ENCODE measurements around the gene DOCK1.

The DOCK1 gene

GRCh38 chr10:127275793-127276450 is 370.7 kb downstream of the DOCK1 start:
- Histone ChIP-seq H3K9me3 (ENCODE audit: insufficient read depth, low read depth, low read length) (peaks cover 9% of the 10 kb centered on the region; the same call in 1 of the 2 replicates), H3K36me3 (ENCODE audit: insufficient read depth, low read length) (no peaks in the 10 kb centered on the region), H3K4me3 (ENCODE audit: low read length, poor library complexity, severe bottlenecking) (no peak overlapping the region), H3K4me1 (ENCODE audit: insufficient read depth, low read length, poor library complexity, severe bottlenecking) (no peaks in the 10 kb centered on the region), H4K20me1 (ENCODE audit: insufficient read depth, low read length, poor library complexity, severe bottlenecking) (no peaks in the 10 kb centered on the region), H3K4me2 (ENCODE audit: low read depth, low read length, poor library complexity, severe bottlenecking) (no peak overlapping the region), H3K79me2 (ENCODE audit: insufficient read depth, low read length) (no peaks in the 10 kb centered on the region), H3F3A (ENCODE audit: low read depth) (no peaks in the 10 kb centered on the region), H3K9me2 (replicated peaks; ENCODE audit: low read depth, low read length) (no peaks in the 10 kb centered on the region), H2AFZ (ENCODE audit: low read length) (no peak overlapping the region), H3K9ac (ENCODE audit: low read depth, low read length, poor library complexity, severe bottlenecking) (no peak overlapping the region), H3K27me3 (ENCODE audit: insufficient read depth, low read length, poor library complexity, severe bottlenecking) (no peaks in the 10 kb centered on the region)
- TF ChIP-seq EZH2phosphoT487 (IDR thresholded peaks at IDR 0.05; ENCODE audit: borderline replicate concordance) = no peak
- no peak for TF ChIP-seq CTCF (conservative IDR thresholded peaks at IDR 0.05; ENCODE audit: low read length)

GRCh38 chr10:127276794-127277462 is 371.7 kb downstream of the DOCK1 start:
- Histone ChIP-seq H4K20me1 (ENCODE audit: insufficient read depth, low read length, poor library complexity, severe bottlenecking) (no peaks in the 10 kb centered on the region), H3K27me3 (ENCODE audit: insufficient read depth, low read length, poor library complexity, severe bottlenecking) (no peaks in the 10 kb centered on the region), H3K9ac (ENCODE audit: low read depth, low read length, poor library complexity, severe bottlenecking) (no peak overlapping the region), H3K36me3 (ENCODE audit: insufficient read depth, low read length) (no peaks in the 10 kb centered on the region), H3K9me3 (ENCODE audit: insufficient read depth, low read depth, low read length) (peaks cover under 1% of the 10 kb centered on the region; the same call in 1 of the 2 replicates), H3F3A (ENCODE audit: low read depth) (no peaks in the 10 kb centered on the region), H3K4me3 (ENCODE audit: low read length, poor library complexity, severe bottlenecking) (no peak overlapping the region), H3K4me1 (ENCODE audit: insufficient read depth, low read length, poor library complexity, severe bottlenecking) (no peaks in the 10 kb centered on the region), H3K4me2 (ENCODE audit: low read depth, low read length, poor library complexity, severe bottlenecking) (no peak overlapping the region), H3K9me2 (replicated peaks; ENCODE audit: low read depth, low read length) (no peaks in the 10 kb centered on the region), H2AFZ (ENCODE audit: low read length) (no peak overlapping the region), H3K79me2 (ENCODE audit: insufficient read depth, low read length) (no peaks in the 10 kb centered on the region)
- TF ChIP-seq CTCF (conservative IDR thresholded peaks at IDR 0.05; ENCODE audit: low read length) (no peak), EZH2phosphoT487 (IDR thresholded peaks at IDR 0.05; ENCODE audit: borderline replicate concordance) (no peak)

GRCh38 chr10:127278001-127278400 is 372.8 kb downstream of the DOCK1 start:
- no peak overlapping the region for H3K4me2 ChIP-seq (ENCODE audit: low read depth, low read length, poor library complexity, severe bottlenecking)
- no peaks in the 10 kb centered on the region for H3K4me1 ChIP-seq (ENCODE audit: insufficient read depth, low read length, poor library complexity, severe bottlenecking)
- no peaks in the 10 kb centered on the region for H3K27me3 ChIP-seq (ENCODE audit: insufficient read depth, low read length, poor library complexity, severe bottlenecking)
- no peaks in the 10 kb centered on the region for H4K20me1 ChIP-seq (ENCODE audit: insufficient read depth, low read length, poor library complexity, severe bottlenecking)
- no peaks in the 10 kb centered on the region; the same call in 1 of the 2 replicates for H3K9me3 ChIP-seq (ENCODE audit: insufficient read depth, low read depth, low read length)
- no peak overlapping the region for H3K4me3 ChIP-seq (ENCODE audit: low read length, poor library complexity, severe bottlenecking)
- no peaks in the 10 kb centered on the region for H3K36me3 ChIP-seq (ENCODE audit: insufficient read depth, low read length)
- no peaks in the 10 kb centered on the region for H3K9me2 ChIP-seq (replicated peaks; ENCODE audit: low read depth, low read length)
- H2AFZ ChIP-seq (ENCODE audit: low read length) = no peak overlapping the region
- H3K9ac ChIP-seq (ENCODE audit: low read depth, low read length, poor library complexity, severe bottlenecking) = no peak overlapping the region
- H3F3A ChIP-seq (ENCODE audit: low read depth) = no peaks in the 10 kb centered on the region
- TF ChIP-seq EZH2phosphoT487 (IDR thresholded peaks at IDR 0.05; ENCODE audit: borderline replicate concordance) (no peak), CTCF (conservative IDR thresholded peaks at IDR 0.05; ENCODE audit: low read length) (no peak)
- no peaks in the 10 kb centered on the region for H3K79me2 ChIP-seq (ENCODE audit: insufficient read depth, low read length)
